Measurements from ENCODE around the gene ASGR2.

GRCh38 chr17:7122381-7122780 is 7.8 kb upstream of the ASGR2 start:
- no peak for TF ChIP-seq CTCF (IDR thresholded peaks at IDR 0.05)
- no peak for TF ChIP-seq EP300 (IDR thresholded peaks at IDR 0.05)
- no peak for TF ChIP-seq POLR2A (IDR thresholded peaks at IDR 0.05)
